Measurements from ENCODE around the gene LRRC41. TPM values are rescaled to one million over a fixed set of nuclear protein-coding genes. Genes with fewer than 3 reads are reported as not detected.
"Not testable (repeated sequence)": the region's sequence is repeated elsewhere in the genome, so short reads cannot be mapped to it uniquely, and the experiment has no call there.

The LRRC41 gene
- total RNA-seq, 1 donor from 2014 or later = 82.9 TPM

DNA sequence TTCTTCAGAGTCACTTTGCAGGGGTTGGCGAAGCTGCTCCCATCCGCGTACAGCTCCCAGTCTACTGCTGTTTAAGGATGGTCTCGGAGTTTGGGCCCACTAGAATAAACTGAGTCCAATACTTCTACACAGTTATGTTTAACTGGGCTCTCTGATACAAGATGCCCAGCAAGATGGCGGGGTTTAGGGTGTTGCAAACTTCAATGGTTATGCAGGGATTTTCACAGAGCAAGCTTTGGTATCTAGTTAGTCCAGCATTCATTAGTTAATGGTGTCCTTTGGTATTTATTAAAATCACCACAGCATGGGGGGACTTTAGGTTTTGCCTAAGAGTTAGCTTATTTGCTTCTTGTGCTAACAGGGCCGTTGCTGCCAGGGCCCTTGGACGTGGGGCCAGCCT is 24.8 kb upstream of the LRRC41 start:
- H3K4me3 Mint-ChIP-seq (ENCODE audit: unreplicated experiment); H3K27ac Mint-ChIP-seq (ENCODE audit: unreplicated experiment); H3K4me1 Mint-ChIP-seq (ENCODE audit: low read depth); DNase-seq (ENCODE audit: low spot score); H3K36me3 Mint-ChIP-seq (ENCODE audit: low read depth); H3K27me3 Mint-ChIP-seq (ENCODE audit: low read depth); H3K9me3 Mint-ChIP-seq (ENCODE audit: low read depth): not testable (repeated sequence)

DNA sequence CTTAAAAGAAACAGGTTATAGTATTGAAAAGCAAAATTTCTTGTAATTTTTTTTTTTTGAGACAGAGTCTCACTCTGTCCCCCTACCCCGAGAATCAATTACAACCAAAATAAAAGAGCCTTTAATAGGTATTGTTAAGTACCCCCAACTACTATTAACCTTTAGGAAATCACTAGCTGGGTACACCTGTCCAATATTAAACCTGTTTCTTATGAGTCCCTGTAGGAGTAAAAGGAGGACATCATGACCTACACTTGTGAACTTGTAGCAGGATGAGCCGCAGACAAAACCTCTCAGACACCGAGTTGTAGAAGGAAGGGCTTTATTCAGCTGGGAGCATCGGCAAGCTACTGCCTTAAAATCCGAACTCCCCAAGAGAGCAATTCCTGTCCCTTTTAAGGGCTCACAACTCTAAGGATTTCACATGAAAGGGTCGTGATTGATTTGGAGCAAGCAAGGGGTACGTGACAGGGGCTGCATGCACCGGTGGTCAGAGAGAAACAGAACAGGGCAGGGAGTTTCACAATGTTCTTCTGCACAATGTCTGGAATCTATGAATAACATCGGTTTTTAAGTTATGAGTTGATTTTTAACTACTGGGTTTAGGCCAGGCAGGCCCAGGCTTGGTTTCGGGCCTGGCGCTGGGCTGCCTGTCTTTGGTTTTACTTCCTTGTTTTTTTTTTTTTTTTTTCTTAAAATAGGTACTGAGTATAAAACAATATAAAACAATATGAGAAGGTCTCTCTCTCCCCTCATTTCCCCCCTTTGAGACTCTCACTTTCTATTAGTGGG is 22.1 kb upstream of the LRRC41 start:
- not testable (repeated sequence) for H3K4me3 Mint-ChIP-seq (ENCODE audit: unreplicated experiment); DNase-seq (ENCODE audit: low spot score); H3K27me3 Mint-ChIP-seq (ENCODE audit: low read depth); H3K4me1 Mint-ChIP-seq (ENCODE audit: low read depth); H3K27ac Mint-ChIP-seq (ENCODE audit: unreplicated experiment); H3K36me3 Mint-ChIP-seq (ENCODE audit: low read depth); H3K9me3 Mint-ChIP-seq (ENCODE audit: low read depth)

DNA sequence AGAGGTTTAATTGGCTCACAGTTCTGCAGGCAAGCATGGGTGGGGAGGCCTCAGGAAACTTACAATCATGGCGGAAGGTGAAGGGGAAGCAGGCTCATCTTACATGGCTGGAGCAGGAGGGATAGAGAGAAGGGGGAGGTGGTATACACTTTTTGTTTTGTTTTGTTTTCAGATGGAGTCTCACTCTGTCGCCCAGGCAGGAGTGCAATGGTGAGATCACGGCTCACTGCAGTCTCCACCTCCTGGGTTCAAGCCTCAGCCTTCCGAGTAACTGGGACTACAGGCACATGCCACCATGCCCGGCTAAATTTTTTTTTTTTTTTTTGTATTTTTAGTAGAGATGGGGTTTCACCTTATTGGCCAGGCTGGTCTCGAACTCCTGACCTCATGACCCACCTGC is 18.8 kb upstream of the LRRC41 start:
- H3K9me3 Mint-ChIP-seq (ENCODE audit: low read depth); H3K27ac Mint-ChIP-seq (ENCODE audit: unreplicated experiment); H3K4me3 Mint-ChIP-seq (ENCODE audit: unreplicated experiment); DNase-seq (ENCODE audit: low spot score); H3K4me1 Mint-ChIP-seq (ENCODE audit: low read depth); H3K27me3 Mint-ChIP-seq (ENCODE audit: low read depth); H3K36me3 Mint-ChIP-seq (ENCODE audit: low read depth): not testable (repeated sequence)

DNA sequence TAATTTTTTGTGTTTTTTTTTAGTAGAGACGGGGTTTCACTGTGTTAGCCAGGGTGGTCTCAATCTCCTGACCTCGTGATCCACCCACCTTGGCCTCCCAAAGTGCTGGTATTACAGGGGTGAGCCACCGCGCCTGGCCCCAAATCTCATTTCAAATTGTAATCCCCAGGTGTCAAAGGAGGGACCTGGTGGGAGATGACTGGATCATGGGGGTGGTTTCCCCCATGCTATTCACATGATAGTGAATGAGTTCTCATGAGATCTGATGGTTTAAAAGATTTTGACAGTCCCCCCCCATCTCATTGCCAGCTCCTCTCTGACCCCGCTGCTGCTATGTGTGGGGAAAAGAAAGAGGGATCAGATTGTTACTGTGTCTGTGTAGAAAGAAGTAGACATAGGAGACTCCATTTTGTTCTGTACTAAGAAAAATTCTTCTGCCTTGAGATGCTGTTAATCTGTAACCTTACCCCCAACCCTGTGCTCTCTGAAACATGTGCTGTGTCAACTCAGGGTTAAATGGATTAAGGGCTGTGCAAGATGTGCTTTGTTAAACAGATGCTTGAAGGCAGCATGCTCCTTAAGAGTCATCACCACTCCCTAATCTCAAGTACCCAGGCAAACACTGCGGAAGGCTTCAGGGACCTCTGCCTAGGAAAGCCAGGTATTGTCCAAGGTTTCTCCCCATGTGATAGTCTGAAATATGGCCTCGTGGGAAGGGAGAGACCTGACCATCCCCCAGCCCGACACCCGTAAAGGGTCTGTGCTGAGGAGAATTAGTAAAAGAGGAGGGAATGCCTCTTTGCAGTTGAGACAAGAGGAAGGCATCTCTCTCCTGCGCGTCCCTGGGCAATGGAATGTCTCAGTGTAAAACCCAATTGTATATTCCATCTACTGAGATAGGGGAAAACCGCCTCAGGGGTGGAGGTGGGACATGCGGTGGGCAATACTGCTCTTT is 16.8 kb upstream of the LRRC41 start:
- not testable (repeated sequence) for H3K27me3 Mint-ChIP-seq (ENCODE audit: low read depth); H3K27ac Mint-ChIP-seq (ENCODE audit: unreplicated experiment); H3K4me1 Mint-ChIP-seq (ENCODE audit: low read depth); H3K9me3 Mint-ChIP-seq (ENCODE audit: low read depth); H3K4me3 Mint-ChIP-seq (ENCODE audit: unreplicated experiment); DNase-seq (ENCODE audit: low spot score); H3K36me3 Mint-ChIP-seq (ENCODE audit: low read depth)

DNA sequence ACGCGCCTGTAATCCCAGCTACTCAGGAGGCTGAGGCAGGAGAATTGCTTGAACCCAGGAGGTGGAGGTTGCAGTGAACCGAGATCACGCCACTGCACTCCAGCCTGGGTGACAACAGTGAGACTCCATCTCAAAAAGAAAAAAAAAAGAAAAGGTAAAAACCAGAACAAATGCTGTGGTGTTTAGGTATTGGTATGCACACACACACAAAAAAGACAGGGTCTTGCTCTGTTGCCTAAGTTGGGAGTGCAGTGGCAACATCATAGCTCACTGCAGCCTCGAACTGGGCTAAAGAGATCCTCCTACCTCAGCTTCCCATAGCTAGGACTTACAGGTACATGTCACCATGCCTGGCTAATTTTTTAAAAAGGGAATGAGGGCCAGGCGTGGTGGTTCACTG is 15.9 kb upstream of the LRRC41 start:
- H3K9me3 Mint-ChIP-seq (ENCODE audit: low read depth); H3K27ac Mint-ChIP-seq (ENCODE audit: unreplicated experiment): not testable (repeated sequence)

DNA sequence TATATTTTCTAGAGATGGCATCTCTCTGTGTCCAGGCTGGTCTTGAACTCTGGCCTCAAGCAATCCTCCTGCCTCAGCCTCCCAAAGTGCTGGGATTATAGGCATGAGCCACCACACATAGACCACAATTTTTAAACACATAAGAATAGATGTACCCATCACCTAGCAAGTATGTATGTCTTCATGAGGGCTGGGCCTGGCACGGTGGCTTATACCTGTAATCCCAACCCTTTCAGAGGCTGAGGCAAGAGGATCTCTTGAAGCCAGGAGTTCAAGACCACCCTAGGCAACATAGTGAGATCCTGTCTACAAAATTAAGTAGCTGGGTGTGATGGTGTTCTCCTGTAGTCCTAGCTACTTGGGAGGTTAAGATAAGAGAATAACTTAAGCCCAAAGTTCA is 13.9 kb upstream of the LRRC41 start:
- Mint-ChIP-seq H3K27me3 (ENCODE audit: low read depth) (no peaks in the 10 kb centered on the region), H3K4me3 (ENCODE audit: unreplicated experiment) (no peak overlapping the region), H3K27ac (ENCODE audit: unreplicated experiment) (no peak overlapping the region), H3K9me3 (ENCODE audit: low read depth) (no peaks in the 10 kb centered on the region), H3K4me1 (ENCODE audit: low read depth) (peaks cover 12% of the 10 kb centered on the region), H3K36me3 (ENCODE audit: low read depth) (peaks cover 15% of the 10 kb centered on the region)
- TF ChIP-seq, protein P1, sequence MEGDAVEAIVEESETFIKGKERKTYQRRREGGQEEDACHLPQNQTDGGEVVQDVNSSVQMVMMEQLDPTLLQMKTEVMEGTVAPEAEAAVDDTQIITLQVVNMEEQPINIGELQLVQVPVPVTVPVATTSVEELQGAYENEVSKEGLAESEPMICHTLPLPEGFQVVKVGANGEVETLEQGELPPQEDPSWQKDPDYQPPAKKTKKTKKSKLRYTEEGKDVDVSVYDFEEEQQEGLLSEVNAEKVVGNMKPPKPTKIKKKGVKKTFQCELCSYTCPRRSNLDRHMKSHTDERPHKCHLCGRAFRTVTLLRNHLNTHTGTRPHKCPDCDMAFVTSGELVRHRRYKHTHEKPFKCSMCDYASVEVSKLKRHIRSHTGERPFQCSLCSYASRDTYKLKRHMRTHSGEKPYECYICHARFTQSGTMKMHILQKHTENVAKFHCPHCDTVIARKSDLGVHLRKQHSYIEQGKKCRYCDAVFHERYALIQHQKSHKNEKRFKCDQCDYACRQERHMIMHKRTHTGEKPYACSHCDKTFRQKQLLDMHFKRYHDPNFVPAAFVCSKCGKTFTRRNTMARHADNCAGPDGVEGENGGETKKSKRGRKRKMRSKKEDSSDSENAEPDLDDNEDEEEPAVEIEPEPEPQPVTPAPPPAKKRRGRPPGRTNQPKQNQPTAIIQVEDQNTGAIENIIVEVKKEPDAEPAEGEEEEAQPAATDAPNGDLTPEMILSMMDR (IDR thresholded peaks at IDR 0.05) = no peak
- DNase-seq (ENCODE audit: low spot score) = peak; percentile 38

More for the DNA sequence above, 15.9 kb upstream of the LRRC41 start:
- H3K4me3 Mint-ChIP-seq (ENCODE audit: unreplicated experiment); DNase-seq (ENCODE audit: low spot score); H3K27me3 Mint-ChIP-seq (ENCODE audit: low read depth); H3K36me3 Mint-ChIP-seq (ENCODE audit: low read depth): not testable (repeated sequence)
- H3K4me1 Mint-ChIP-seq (ENCODE audit: low read depth) = peaks cover 12% of the 10 kb centered on the region

DNA sequence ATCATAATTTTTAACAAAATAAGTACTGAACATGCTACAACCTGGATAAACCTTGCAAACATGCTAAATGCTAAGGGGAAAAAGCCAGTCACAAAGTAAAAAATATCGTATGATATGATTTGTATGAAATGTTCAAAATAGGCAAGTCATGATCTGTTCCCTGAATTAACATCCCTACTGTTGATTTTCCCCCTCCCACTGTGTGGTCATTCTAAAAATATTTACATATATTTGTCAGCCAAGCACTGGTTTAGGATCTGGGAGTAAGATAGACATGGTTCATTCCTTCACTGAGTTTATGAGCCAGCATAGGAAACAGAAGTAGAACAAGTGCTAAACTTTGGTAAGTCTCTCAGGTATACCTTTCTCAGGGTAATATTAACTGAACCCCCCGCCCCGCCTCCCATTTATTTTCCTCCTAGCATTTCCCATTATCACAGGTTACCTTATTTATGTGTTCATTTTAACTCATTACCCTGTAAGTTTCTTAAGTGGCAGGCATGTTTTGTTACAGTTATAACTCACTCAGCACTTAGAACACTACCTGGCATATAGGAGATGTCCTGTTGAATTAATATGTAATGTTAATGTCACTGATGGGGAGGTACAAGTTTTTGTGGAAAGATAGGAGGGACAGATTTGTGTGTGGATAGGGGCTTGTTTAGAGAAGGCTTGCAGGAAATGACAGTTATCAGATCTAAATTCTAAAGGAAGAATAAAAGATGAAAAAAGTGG is 12.4 kb upstream of the LRRC41 start:
- no peak overlapping the region for H3K4me3 Mint-ChIP-seq (ENCODE audit: unreplicated experiment)
- DNase-seq (ENCODE audit: low spot score) = no peak
- H3K27me3 Mint-ChIP-seq (ENCODE audit: low read depth) = no peaks in the 10 kb centered on the region
- no peaks in the 10 kb centered on the region for H3K9me3 Mint-ChIP-seq (ENCODE audit: low read depth)
- H3K36me3 Mint-ChIP-seq (ENCODE audit: low read depth) = peaks cover 19% of the 10 kb centered on the region
- TF ChIP-seq, protein P1 (IDR thresholded peaks at IDR 0.05) = no peak
- H3K27ac Mint-ChIP-seq (ENCODE audit: unreplicated experiment) = peak overlapping the region; percentile 34
- peaks cover 12% of the 10 kb centered on the region for H3K4me1 Mint-ChIP-seq (ENCODE audit: low read depth)

Data from chondrocyte (in vitro differentiated cells).